Ishikawa (cell line): ENCODE data around the gene CCDC6.

ENCODE experiments used
- CEBPB ChIP-seq: IDR thresholded peaks from 2 replicates; pipeline ENCODE4 v1.6.1; 2012
- EGR1 ChIP-seq: IDR thresholded peaks from 2 replicates; pipeline ENCODE4 v1.6.1; 2012
- EP300 ChIP-seq: IDR thresholded peaks from 2 replicates; pipeline ENCODE4 v1.6.1; 2012; ENCODE audit warnings: borderline replicate concordance
- NFIC ChIP-seq: IDR thresholded peaks from 2 replicates; pipeline ENCODE4 v1.6.1; 2012
- RAD21 ChIP-seq: IDR thresholded peaks from 2 replicates; pipeline ENCODE4 v1.6.1; 2012; ENCODE audit warnings: low read depth
- REST ChIP-seq: IDR thresholded peaks from 2 replicates; pipeline ENCODE4 v1.6.1; 2012; ENCODE audit warnings: low read depth, mild to moderate bottlenecking
- TAF1 ChIP-seq: IDR thresholded peaks from 2 replicates; pipeline ENCODE4 v1.6.1; 2012; ENCODE audit warnings: low read depth, mild to moderate bottlenecking
- TCF12 ChIP-seq: IDR thresholded peaks from 2 replicates; pipeline ENCODE4 v1.6.1; 2012; ENCODE audit warnings: low read depth

- no peak for TF ChIP-seq TAF1
- TF ChIP-seq EP300 = no peak
- TF ChIP-seq EGR1 = no peak
- TF ChIP-seq TCF12 = no peak
- no peak for TF ChIP-seq NFIC
- TF ChIP-seq REST = no peak
- no peak for TF ChIP-seq CEBPB
- TF ChIP-seq RAD21 = no peak
Observed at GRCh38 chr10:59745163-59745650, 161.1 kb downstream of the CCDC6 start.
